ENCODE measurements around the gene TRIM27.
"Not testable (repeated sequence)": the region's sequence is repeated elsewhere in the genome, so short reads cannot be mapped to it uniquely, and the experiment has no call there.

The TRIM27 gene

GRCh38 chr6:28893172-28893799 lies 30.5 kb downstream of the TRIM27 start:
- H3K27me3 ChIP-seq (ENCODE audit: low read depth, low read length) = no peaks in the 10 kb centered on the region
- H3K27ac ChIP-seq (ENCODE audit: low read length) = no peak overlapping the region
- no peaks in the 10 kb centered on the region for H3K4me1 ChIP-seq (ENCODE audit: control insufficient read depth in 1 of 2, insufficient read depth in 2 of 2, low read length in 2 of 2)
- no peaks in the 10 kb centered on the region for H3K9me3 ChIP-seq (ENCODE audit: control insufficient read depth in 1 of 2, low read length in 2 of 2)
- H3K36me3 ChIP-seq (ENCODE audit: control insufficient read depth in 1 of 2, insufficient read depth in 2 of 2, low read length in 2 of 2) = peaks cover 0 to 8% of the 10 kb centered on the region in 2 donors
- H3K4me3 ChIP-seq (ENCODE audit: low read depth in 1 of 2, low read length in 2 of 2) = no peak overlapping the region

- H3K27me3 ChIP-seq (ENCODE audit: low read depth, low read length) = no peaks in the 10 kb centered on the region
- H3K4me3 ChIP-seq (ENCODE audit: low read depth in 1 of 2, low read length in 2 of 2) = no peak overlapping the region
- H3K36me3 ChIP-seq (ENCODE audit: control insufficient read depth in 1 of 2, insufficient read depth in 2 of 2, low read length in 2 of 2) = peaks cover 0 to 8% of the 10 kb centered on the region in 2 donors
- H3K4me1 ChIP-seq (ENCODE audit: control insufficient read depth in 1 of 2, insufficient read depth in 2 of 2, low read length in 2 of 2) = no peaks in the 10 kb centered on the region
- no peak overlapping the region for H3K27ac ChIP-seq (ENCODE audit: low read length)
- H3K9me3 ChIP-seq (ENCODE audit: control insufficient read depth in 1 of 2, low read length in 2 of 2) = no peaks in the 10 kb centered on the region
These were observed 31.3 kb downstream of the TRIM27 start for GRCh38 chr6:28892525-28892924.

- Histone ChIP-seq H3K36me3 (ENCODE audit: control insufficient read depth in 1 of 2, insufficient read depth in 2 of 2, low read length in 2 of 2) (no peaks in the 10 kb centered on the region), H3K4me1 (ENCODE audit: control insufficient read depth in 1 of 2, insufficient read depth in 2 of 2, low read length in 2 of 2) (no peaks in the 10 kb centered on the region), H3K27me3 (ENCODE audit: low read depth, low read length) (no peaks in the 10 kb centered on the region), H3K4me3 (ENCODE audit: low read depth in 1 of 2, low read length in 2 of 2) (no peak overlapping the region), H3K9me3 (ENCODE audit: control insufficient read depth in 1 of 2, low read length in 2 of 2) (peaks cover 0 to 5% of the 10 kb centered on the region in 2 donors), H3K27ac (ENCODE audit: low read length) (no peak overlapping the region)
These were observed 35.8 kb downstream of the TRIM27 start for GRCh38 chr6:28887796-28888496.

GRCh38 chr6:28886079-28886439 lies 37.7 kb downstream of the TRIM27 start:
- H3K36me3 ChIP-seq (ENCODE audit: control insufficient read depth in 1 of 2, insufficient read depth in 2 of 2, low read length in 2 of 2) = no peaks in the 10 kb centered on the region
- no peak overlapping the region for H3K27ac ChIP-seq (ENCODE audit: low read length)
- peaks cover 0 to 5% of the 10 kb centered on the region in 2 donors for H3K9me3 ChIP-seq (ENCODE audit: control insufficient read depth in 1 of 2, low read length in 2 of 2)
- H3K27me3 ChIP-seq (ENCODE audit: low read depth, low read length) = no peaks in the 10 kb centered on the region
- H3K4me3 ChIP-seq (ENCODE audit: low read depth in 1 of 2, low read length in 2 of 2) = no peak overlapping the region
- H3K4me1 ChIP-seq (ENCODE audit: control insufficient read depth in 1 of 2, insufficient read depth in 2 of 2, low read length in 2 of 2) = no peaks in the 10 kb centered on the region

- Histone ChIP-seq H3K36me3 (ENCODE audit: control insufficient read depth in 1 of 2, insufficient read depth in 2 of 2, low read length in 2 of 2) (no peaks in the 10 kb centered on the region), H3K4me3 (ENCODE audit: low read depth in 1 of 2, low read length in 2 of 2) (no peak overlapping the region), H3K27ac (ENCODE audit: low read length) (no peak overlapping the region), H3K4me1 (ENCODE audit: control insufficient read depth in 1 of 2, insufficient read depth in 2 of 2, low read length in 2 of 2) (no peaks in the 10 kb centered on the region), H3K9me3 (ENCODE audit: control insufficient read depth in 1 of 2, low read length in 2 of 2) (peaks cover 0 to 5% of the 10 kb centered on the region in 2 donors), H3K27me3 (ENCODE audit: low read depth, low read length) (no peaks in the 10 kb centered on the region)
These were observed 39.2 kb downstream of the TRIM27 start for GRCh38 chr6:28884423-28885131.

GRCh38 chr6:28880894-28881780 lies 42.6 kb downstream of the TRIM27 start:
- Histone ChIP-seq H3K36me3 (ENCODE audit: control insufficient read depth in 1 of 2, insufficient read depth in 2 of 2, low read length in 2 of 2) (no peaks in the 10 kb centered on the region), H3K9me3 (ENCODE audit: control insufficient read depth in 1 of 2, low read length in 2 of 2) (peaks cover 0 to 5% of the 10 kb centered on the region in 2 donors), H3K4me1 (ENCODE audit: control insufficient read depth in 1 of 2, insufficient read depth in 2 of 2, low read length in 2 of 2) (no peaks in the 10 kb centered on the region), H3K27ac (ENCODE audit: low read length) (no peak overlapping the region), H3K4me3 (ENCODE audit: low read depth in 1 of 2, low read length in 2 of 2) (peak overlapping the region; percentile 78 to 87), H3K27me3 (ENCODE audit: low read depth, low read length) (peaks cover 6% of the 10 kb centered on the region)

GRCh38 chr6:28880519-28880893 lies 43.3 kb downstream of the TRIM27 start:
- no peaks in the 10 kb centered on the region for H3K36me3 ChIP-seq (ENCODE audit: control insufficient read depth in 1 of 2, insufficient read depth in 2 of 2, low read length in 2 of 2)
- no peak overlapping the region for H3K27ac ChIP-seq (ENCODE audit: low read length)
- peak overlapping the region; percentile 78 to 87 for H3K4me3 ChIP-seq (ENCODE audit: low read depth in 1 of 2, low read length in 2 of 2)
- H3K4me1 ChIP-seq (ENCODE audit: control insufficient read depth in 1 of 2, insufficient read depth in 2 of 2, low read length in 2 of 2) = no peaks in the 10 kb centered on the region
- peaks cover 7% of the 10 kb centered on the region for H3K27me3 ChIP-seq (ENCODE audit: low read depth, low read length)
- peaks cover 0 to 5% of the 10 kb centered on the region in 2 donors for H3K9me3 ChIP-seq (ENCODE audit: control insufficient read depth in 1 of 2, low read length in 2 of 2)

- Histone ChIP-seq H3K4me1 (ENCODE audit: control insufficient read depth in 1 of 2, insufficient read depth in 2 of 2, low read length in 2 of 2) (no peaks in the 10 kb centered on the region), H3K27ac (ENCODE audit: low read length) (no peak overlapping the region), H3K4me3 (ENCODE audit: low read depth in 1 of 2, low read length in 2 of 2) (no peak overlapping the region), H3K9me3 (ENCODE audit: control insufficient read depth in 1 of 2, low read length in 2 of 2) (no peaks in the 10 kb centered on the region), H3K27me3 (ENCODE audit: low read depth, low read length) (peaks cover 7% of the 10 kb centered on the region), H3K36me3 (ENCODE audit: control insufficient read depth in 1 of 2, insufficient read depth in 2 of 2, low read length in 2 of 2) (no peaks in the 10 kb centered on the region)
These were observed 47.1 kb downstream of the TRIM27 start for GRCh38 chr6:28876710-28877109.

GRCh38 chr6:28875191-28875747 lies 48.5 kb downstream of the TRIM27 start:
- H3K36me3 ChIP-seq (ENCODE audit: control insufficient read depth in 1 of 2, insufficient read depth in 2 of 2, low read length in 2 of 2) = no peaks in the 10 kb centered on the region
- no peak overlapping the region for H3K4me3 ChIP-seq (ENCODE audit: low read depth in 1 of 2, low read length in 2 of 2)

GRCh38 chr6:28872157-28872817 lies 51.5 kb downstream of the TRIM27 start:
- H3K4me3 ChIP-seq (ENCODE audit: low read depth in 1 of 2, low read length in 2 of 2); H3K27me3 ChIP-seq (ENCODE audit: low read depth, low read length); H3K9me3 ChIP-seq (ENCODE audit: control insufficient read depth in 1 of 2, low read length in 2 of 2); H3K4me1 ChIP-seq (ENCODE audit: control insufficient read depth in 1 of 2, insufficient read depth in 2 of 2, low read length in 2 of 2); H3K27ac ChIP-seq (ENCODE audit: low read length); H3K36me3 ChIP-seq (ENCODE audit: control insufficient read depth in 1 of 2, insufficient read depth in 2 of 2, low read length in 2 of 2): not testable (repeated sequence)

More at GRCh38 chr6:28875191-28875747, 48.5 kb downstream of the TRIM27 start:
- no peaks in the 10 kb centered on the region for H3K4me1 ChIP-seq (ENCODE audit: control insufficient read depth in 1 of 2, insufficient read depth in 2 of 2, low read length in 2 of 2)
- H3K27ac ChIP-seq (ENCODE audit: low read length) = no peak overlapping the region
- no peaks in the 10 kb centered on the region for H3K9me3 ChIP-seq (ENCODE audit: control insufficient read depth in 1 of 2, low read length in 2 of 2)
- H3K27me3 ChIP-seq (ENCODE audit: low read depth, low read length) = peaks cover 7% of the 10 kb centered on the region

All from muscle layer of duodenum (tissue), 2 donors.